Ureter (tissue), 1 donor: ENCODE results near the gene C16orf96. TPM values are rescaled to one million over a fixed set of nuclear protein-coding genes. Genes with fewer than 3 reads are reported as not detected.

Experiments
- DNase-seq: peaks from one replicate; pipeline ENCODE4 v3.0.0-alpha.2; 2020; ENCODE audit warnings: low spot score
- total RNA-seq: library from RNA; stranded (reverse); gene quantifications from one replicate; pipeline ENCODE4 v1.2.4, GENCODE V29; 2023
- donor health status: DM: yes; HTN: yes; CAD: no.

C16orf96 gene
- total RNA-seq, 1 donor from 2014 or later: not detected

GRCh38 chr16:4525634-4526277, 30.4 kb upstream of the C16orf96 start:
- no peak for DNase-seq

- DNase-seq: no peak
Measured at GRCh38 chr16:4529085-4530060, 26.8 kb upstream of the C16orf96 start.

GRCh38 chr16:4531811-4532210, 24.3 kb upstream of the C16orf96 start:
- no peak for DNase-seq

- no peak for DNase-seq
Measured at GRCh38 chr16:4532238-4532637, 23.9 kb upstream of the C16orf96 start.

GRCh38 chr16:4533490-4533889, 22.6 kb upstream of the C16orf96 start:
- no peak for DNase-seq

- DNase-seq: no peak
Measured at GRCh38 chr16:4534151-4534790, 21.9 kb upstream of the C16orf96 start.

- no peak for DNase-seq
Measured at GRCh38 chr16:4535627-4536108, 20.5 kb upstream of the C16orf96 start.

- DNase-seq: no peak
Measured at GRCh38 chr16:4536391-4537106, 19.6 kb upstream of the C16orf96 start.

GRCh38 chr16:4537376-4538343, 18.5 kb upstream of the C16orf96 start:
- no peak for DNase-seq

GRCh38 chr16:4538350-4539235, 17.5 kb upstream of the C16orf96 start, which contains the start of gene CDIP1:
TSS of gene CDIP1 (minus strand) at chr16:4538773. CDS start at chr16:4514130, 24,643 bp downstream.
- DNase-seq: peak; percentile 98

- DNase-seq: no peak
Measured at GRCh38 chr16:4539716-4540284, 16.3 kb upstream of the C16orf96 start.

- DNase-seq: no peak
Measured at GRCh38 chr16:4544473-4544872, 11.7 kb upstream of the C16orf96 start.

GRCh38 chr16:4548124-4548523, 8.0 kb upstream of the C16orf96 start:
- DNase-seq: no peak

- DNase-seq: no peak
Measured at GRCh38 chr16:4550591-4550990, 5.5 kb upstream of the C16orf96 start.

GRCh38 chr16:4552541-4552940, 3.6 kb upstream of the C16orf96 start:
- DNase-seq: no peak

GRCh38 chr16:4556580-4556979, 440 bp downstream of the C16orf96 start:
- no peak for DNase-seq

- no peak for DNase-seq
Measured at GRCh38 chr16:4557973-4558372, 1.8 kb downstream of the C16orf96 start.

- no peak for DNase-seq
Measured at GRCh38 chr16:4561596-4561995, 5.5 kb downstream of the C16orf96 start.
